Muscle layer of colon (tissue), 2 donors: ENCODE results near the gene P3H2.
"Not testable (repeated sequence)": the region's sequence is repeated elsewhere in the genome, so short reads cannot be mapped to it uniquely, and the experiment has no call there.

Source experiments
- H3K27ac ChIP-seq: one replicate; pipeline ENCODE4 v1.7.0; 2013; ENCODE audit warnings: low read depth, mild to moderate bottlenecking, low read length, moderate library complexity
- H3K27me3 ChIP-seq, 2 donors: one replicate each; pipeline ENCODE4 v1.7.0; 2013; ENCODE audit warnings: low read length in 2 of 2, mild to moderate bottlenecking in 2 of 2; ENCODE audit not compliant: insufficient read depth in 2 of 2, control insufficient read depth in 1 of 2
- H3K36me3 ChIP-seq: one replicate; pipeline ENCODE4 v1.7.0; 2013; ENCODE audit warnings: mild to moderate bottlenecking, low read length; ENCODE audit not compliant: insufficient read depth
- H3K4me1 ChIP-seq: one replicate; pipeline ENCODE4 v1.7.0; 2013; ENCODE audit warnings: mild to moderate bottlenecking, low read length; ENCODE audit not compliant: insufficient read depth
- H3K4me3 ChIP-seq, 2 donors: one replicate each; pipeline ENCODE4 v1.7.0; 2013; ENCODE audit warnings: low read length in 2 of 2, low read depth in 1 of 2, mild to moderate bottlenecking in 1 of 2, moderate library complexity in 1 of 2
- H3K9ac ChIP-seq: one replicate; pipeline ENCODE4 v1.7.0; 2013; ENCODE audit warnings: low read length
- H3K9me3 ChIP-seq: one replicate; pipeline ENCODE4 v1.7.0; 2013; ENCODE audit warnings: mild to moderate bottlenecking, low read length
- donor health status: abdominal sarcoma.
- donor health status: Adenocarcinoma of cecum.

Gene P3H2

DNA sequence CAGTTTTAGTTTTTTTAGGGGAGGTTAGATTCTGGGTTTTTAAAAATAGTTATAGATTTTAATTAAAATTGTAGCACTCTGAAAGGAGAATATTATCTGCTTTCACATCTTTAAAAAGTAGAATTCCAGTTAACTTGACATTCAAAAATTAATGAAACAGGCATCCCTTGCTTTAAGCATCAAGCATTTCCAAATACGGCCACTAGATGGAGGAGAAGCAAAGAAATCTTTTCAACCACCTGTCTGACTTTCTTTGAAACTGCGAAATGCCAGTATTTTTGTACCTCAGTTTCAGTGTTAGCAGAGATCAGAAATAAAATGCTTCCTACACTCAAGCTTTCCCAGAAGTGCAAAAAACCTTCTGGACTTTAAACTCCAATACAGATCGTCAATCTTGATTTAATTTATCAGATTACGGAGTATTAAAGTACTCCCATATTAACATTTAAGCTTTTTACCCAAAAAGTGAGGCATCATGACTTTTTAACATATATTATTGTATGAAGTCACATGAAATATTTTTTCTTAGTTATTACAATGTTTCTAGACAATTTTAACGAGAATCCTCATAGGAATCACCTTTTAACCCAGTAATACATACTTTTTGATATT lies 153.3 kb downstream of the P3H2 start:
- Histone ChIP-seq H3K27me3 (no peaks in the 10 kb centered on the region), H3K4me1 (no peaks in the 10 kb centered on the region), H3K27ac (no peak overlapping the region), H3K9me3 (no peaks in the 10 kb centered on the region), H3K4me3 (no peak overlapping the region), H3K36me3 (peaks cover 19% of the 10 kb centered on the region), H3K9ac (no peak overlapping the region)

DNA sequence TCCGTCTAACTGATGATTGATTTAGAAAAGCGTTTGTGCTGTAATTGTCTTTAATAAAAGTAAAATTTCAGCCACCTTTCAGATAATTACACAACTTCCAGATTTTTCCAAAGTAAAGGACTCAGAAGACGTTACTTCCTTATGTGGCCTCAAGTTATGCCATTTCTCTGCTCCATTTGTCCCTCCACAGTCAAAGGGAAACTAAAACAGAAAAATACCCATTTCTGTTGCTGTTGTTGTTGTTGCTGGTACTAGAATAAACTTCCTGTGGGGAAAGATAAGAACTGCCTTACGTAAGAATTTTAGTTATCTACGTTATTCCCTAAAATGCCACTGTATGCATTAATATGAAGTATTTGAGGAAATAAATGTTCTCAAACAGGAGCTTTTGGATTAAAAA lies 153.9 kb downstream of the P3H2 start:
- peaks cover 19% of the 10 kb centered on the region for H3K36me3 ChIP-seq
- peaks cover 2% of the 10 kb centered on the region for H3K4me1 ChIP-seq
- no peak overlapping the region for H3K9ac ChIP-seq
- no peak overlapping the region for H3K27ac ChIP-seq
- no peaks in the 10 kb centered on the region for H3K9me3 ChIP-seq
- no peaks in the 10 kb centered on the region for H3K27me3 ChIP-seq
- H3K4me3 ChIP-seq = no peak overlapping the region

DNA sequence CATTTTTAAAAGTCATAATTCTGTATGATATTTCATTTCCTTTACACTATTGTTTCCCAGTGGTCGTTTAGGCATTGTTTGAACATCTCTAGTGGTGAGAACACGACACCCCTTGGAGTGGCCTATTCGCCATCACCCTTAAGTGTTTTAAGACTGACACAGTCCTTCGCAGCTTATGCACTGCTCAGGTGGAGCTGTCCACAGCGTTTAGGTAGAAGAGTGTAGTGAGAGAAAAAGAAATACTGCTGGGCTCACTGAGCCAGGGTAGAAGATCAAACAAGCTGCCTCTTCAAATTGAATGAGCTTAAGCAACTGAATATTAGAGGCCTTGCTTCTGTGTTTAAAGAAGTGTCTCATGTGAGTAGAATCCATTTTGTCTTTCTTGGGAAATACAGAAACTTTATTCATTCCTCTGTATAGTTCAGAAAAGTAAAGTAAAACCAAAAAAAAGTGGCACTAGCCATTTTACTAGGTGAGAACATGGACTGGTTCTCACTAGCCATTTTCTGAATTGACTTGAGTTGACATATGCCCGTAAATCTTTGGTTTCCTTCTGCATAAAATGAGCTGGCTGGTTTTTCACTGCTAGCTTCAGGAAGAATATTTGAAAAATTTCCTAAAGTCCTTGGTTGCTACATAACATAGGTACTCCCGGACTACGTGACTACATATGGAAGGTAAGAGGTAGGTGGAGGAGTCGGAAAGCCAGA lies 155.9 kb downstream of the P3H2 start:
- Histone ChIP-seq H3K27ac (no peak overlapping the region), H3K4me1 (peaks cover 7% of the 10 kb centered on the region), H3K36me3 (peaks cover 10% of the 10 kb centered on the region), H3K9me3 (no peaks in the 10 kb centered on the region), H3K4me3 (no peak overlapping the region), H3K9ac (no peak overlapping the region), H3K27me3 (no peaks in the 10 kb centered on the region)

DNA sequence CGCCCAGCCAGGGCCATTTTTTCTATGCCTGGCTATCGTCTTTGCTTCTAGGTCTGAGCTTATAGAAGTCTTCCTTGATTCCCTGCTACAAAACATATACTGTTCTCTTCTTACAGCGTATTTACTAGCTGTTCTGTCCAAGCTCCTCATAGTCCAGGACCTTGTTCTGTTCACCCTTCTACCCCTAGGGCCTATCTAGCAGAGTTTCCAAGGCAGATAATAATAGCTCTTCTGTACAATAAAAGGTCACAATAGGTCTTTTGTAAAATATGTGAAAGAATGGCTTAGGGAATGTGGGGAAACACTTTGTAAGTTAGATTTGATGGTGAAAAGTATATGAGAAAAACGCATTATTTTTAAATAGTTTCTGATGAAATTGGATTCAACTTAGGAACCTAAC lies 158.2 kb downstream of the P3H2 start:
- Histone ChIP-seq H3K27me3 (no peaks in the 10 kb centered on the region), H3K4me3 (no peak overlapping the region), H3K27ac (no peak overlapping the region)

DNA sequence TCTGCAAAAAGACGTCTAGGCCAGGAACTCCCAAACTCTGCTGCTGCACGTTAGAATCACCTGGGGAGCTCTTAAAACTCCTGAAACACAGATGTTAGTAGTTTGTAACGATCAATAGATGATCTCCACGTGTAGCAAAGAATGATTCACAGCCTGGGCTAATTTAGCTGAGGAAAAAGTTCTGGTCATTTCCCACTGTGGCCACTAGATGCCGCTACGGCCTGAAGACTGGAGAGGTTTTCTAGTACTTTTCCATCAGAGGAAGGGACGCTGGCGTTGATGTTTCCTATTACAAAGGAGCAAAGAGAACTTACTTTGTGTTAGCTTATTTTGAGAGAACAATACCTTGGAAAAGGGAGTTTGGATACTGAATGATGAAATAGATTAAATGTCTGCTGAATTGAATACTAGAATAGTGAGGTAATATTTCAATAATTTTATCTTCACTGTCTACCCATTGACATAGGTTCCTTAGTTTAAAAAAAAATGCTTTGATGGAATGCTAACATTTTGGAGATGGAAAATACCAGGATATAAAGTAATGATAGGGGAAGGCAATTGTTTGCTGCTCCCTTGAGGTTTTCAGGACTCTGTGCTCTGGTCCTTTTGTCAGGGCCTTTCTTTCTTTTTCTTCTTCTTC lies 159.1 kb downstream of the P3H2 start:
- Histone ChIP-seq H3K4me3 (no peak overlapping the region), H3K27me3 (no peaks in the 10 kb centered on the region), H3K9me3 (no peaks in the 10 kb centered on the region), H3K27ac (no peak overlapping the region), H3K4me1 (peaks cover 7% of the 10 kb centered on the region), H3K9ac (no peak overlapping the region), H3K36me3 (peaks cover 3% of the 10 kb centered on the region)

More for the DNA sequence above, 158.2 kb downstream of the P3H2 start:
- Histone ChIP-seq H3K36me3 (peaks cover 3% of the 10 kb centered on the region), H3K9ac (no peak overlapping the region), H3K4me1 (peaks cover 7% of the 10 kb centered on the region), H3K9me3 (no peaks in the 10 kb centered on the region)

DNA sequence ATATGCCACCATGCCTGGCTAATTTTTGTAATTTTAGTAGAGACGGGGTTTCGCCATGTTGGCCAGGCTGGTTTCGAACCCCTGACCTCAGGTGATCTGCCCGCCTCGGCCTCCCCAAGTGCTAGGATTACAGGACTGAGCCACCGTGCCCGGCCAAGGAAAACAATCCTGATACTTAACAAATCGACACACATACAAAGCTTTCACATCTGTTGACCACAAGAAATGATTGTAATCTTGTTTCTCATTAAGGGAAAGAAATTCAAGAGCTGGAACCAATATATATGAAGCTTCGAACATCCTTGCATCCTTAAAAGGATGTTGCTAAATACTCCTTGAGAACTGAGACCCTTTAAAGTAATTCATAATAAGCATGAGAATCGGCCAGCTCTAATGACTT lies 159.6 kb downstream of the P3H2 start:
- H3K27ac ChIP-seq, H3K4me1 ChIP-seq, H3K36me3 ChIP-seq, H3K9ac ChIP-seq, H3K27me3 ChIP-seq, H3K9me3 ChIP-seq, H3K4me3 ChIP-seq: not testable (repeated sequence)

DNA sequence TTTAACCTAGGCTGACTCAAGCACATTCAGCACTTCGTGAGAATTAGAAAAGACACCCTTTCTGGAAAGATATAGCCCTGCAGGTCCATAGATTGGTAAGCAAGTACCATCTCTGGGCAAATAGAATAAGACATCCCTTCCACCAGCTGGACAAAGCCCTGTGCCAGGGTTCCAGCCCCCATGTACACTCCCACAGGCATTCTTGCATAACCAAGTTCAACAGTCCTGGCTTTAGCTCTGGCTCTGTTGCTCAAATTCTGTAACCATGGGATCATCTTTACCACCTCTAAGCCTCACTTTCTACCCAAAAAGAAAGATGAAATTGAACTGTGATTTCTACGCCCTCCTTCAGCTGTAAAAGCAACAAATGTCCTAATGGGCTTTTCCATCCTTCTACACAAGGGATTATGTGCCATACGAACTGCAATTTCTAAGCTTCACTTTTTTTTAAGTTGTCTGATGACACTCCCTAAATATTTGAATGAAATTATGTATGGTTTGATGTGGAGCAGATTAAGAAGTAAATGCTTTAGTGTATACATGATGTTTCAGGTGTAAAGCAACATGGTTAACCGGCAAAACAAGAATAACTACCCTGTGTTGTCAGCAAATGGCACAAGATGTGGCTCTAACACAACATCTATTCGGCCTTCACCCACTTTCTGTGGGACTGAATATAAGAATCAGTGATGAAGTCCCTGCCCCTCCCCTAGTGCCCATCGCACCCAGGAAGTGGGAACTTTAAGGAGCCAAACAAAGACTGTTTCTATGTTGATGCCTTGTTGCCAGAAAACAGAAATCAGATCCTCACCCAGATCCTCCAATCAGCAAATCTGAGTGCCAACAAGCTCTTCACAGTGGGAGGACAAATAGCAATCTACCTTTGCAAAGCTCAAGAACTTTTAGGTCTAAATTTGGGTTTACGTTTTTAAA lies 165.7 kb downstream of the P3H2 start:
- Histone ChIP-seq H3K4me1 (no peaks in the 10 kb centered on the region), H3K4me3 (no peak overlapping the region), H3K9me3 (no peaks in the 10 kb centered on the region), H3K36me3 (peaks cover 3% of the 10 kb centered on the region), H3K27me3 (no peaks in the 10 kb centered on the region), H3K27ac (no peak overlapping the region), H3K9ac (no peak overlapping the region)

DNA sequence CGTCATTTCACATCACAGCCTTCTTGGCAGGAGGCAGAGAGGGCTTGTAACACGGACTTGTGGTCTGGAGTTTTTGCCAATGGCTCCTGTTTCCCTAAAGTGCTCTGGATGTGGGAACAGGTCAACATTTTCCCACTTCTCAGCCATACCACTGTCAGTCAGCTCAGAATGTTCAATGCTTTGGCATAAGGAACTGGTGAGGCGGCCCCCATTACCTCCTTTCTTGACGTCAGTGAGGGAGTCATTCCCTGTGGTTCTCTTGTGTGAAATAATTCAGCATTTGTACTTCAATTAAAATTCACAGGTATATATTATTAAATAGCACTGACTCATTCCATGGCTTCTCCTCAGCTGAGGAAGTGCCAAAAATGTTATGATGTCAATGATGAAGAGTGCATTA lies 167.1 kb downstream of the P3H2 start:
- Histone ChIP-seq H3K4me3 (no peak overlapping the region), H3K27ac (no peak overlapping the region), H3K9ac (no peak overlapping the region), H3K36me3 (no peaks in the 10 kb centered on the region), H3K4me1 (no peaks in the 10 kb centered on the region), H3K27me3 (no peaks in the 10 kb centered on the region), H3K9me3 (no peaks in the 10 kb centered on the region)

DNA sequence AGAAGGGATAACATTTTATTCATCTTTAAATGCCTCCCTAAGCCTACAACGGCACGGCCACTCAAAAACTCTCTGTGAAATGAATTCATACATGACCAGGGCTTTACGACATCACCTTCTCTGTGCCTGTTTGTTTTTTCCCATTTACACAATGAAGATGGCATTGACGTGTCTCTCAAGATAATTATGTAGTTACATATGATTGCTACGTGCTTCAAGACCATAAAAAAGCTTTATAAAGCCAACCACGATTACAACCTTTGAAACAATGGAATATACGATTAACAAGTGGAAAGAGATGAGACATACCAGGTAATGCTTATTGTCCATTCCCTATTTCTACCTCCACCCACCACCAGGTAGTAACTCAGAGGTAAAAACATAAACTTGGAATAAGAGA lies 168.4 kb downstream of the P3H2 start:
- Histone ChIP-seq H3K27me3 (no peaks in the 10 kb centered on the region), H3K9me3 (no peaks in the 10 kb centered on the region), H3K4me3 (no peak overlapping the region), H3K36me3 (no peaks in the 10 kb centered on the region), H3K9ac (no peak overlapping the region), H3K4me1 (no peaks in the 10 kb centered on the region), H3K27ac (no peak overlapping the region)

DNA sequence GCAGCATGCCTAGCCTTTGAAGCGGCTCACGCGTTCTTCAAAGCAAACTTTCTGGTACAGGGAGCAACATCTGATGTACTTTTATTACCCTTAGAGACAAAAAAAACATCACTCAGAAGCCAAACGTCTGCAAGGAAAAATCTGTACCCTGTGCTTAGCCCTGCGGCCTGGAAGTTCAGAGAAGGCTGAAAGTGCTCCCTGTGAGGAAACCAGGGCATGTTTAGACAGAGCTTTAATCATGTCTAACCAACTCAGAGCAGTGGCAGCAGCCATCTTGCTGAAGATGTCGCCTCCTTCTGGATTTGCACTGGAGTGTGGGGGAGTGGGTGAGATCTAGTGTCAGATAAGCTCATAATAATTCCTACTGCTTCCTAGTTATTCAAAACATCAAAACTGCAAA lies 170.4 kb downstream of the P3H2 start:
- Histone ChIP-seq H3K9ac (no peak overlapping the region), H3K27ac (no peak overlapping the region), H3K27me3 (no peaks in the 10 kb centered on the region), H3K36me3 (no peaks in the 10 kb centered on the region), H3K9me3 (no peaks in the 10 kb centered on the region), H3K4me1 (no peaks in the 10 kb centered on the region), H3K4me3 (no peak overlapping the region)

DNA sequence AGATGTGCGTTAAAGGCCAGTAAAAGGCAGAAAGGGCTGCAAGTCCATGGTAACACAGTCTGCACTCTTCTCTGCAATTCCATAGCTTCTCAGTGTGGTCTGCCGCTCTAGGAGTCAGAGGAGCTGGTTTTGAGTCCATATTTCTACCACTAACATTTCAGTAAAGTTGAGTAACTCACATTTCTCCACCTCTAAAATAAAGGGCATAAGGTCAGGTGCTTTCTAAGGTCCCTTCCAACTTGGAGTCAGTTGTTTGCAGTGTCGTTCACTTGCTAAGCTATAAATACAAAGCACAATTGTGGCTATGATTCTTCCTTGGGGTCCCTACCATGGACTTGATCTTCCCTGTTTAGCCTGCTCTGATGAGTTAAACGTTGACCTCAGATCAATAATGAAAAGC lies 171.1 kb downstream of the P3H2 start:
- no peaks in the 10 kb centered on the region for H3K4me1 ChIP-seq
- no peaks in the 10 kb centered on the region for H3K27me3 ChIP-seq
- no peak overlapping the region for H3K9ac ChIP-seq
- no peak overlapping the region for H3K4me3 ChIP-seq
- no peaks in the 10 kb centered on the region for H3K36me3 ChIP-seq
- H3K27ac ChIP-seq = no peak overlapping the region
- no peaks in the 10 kb centered on the region for H3K9me3 ChIP-seq
